Vagina (tissue), 2 donors: Measurements from ENCODE around the gene URI1.
"Not testable (repeated sequence)": the region's sequence is repeated elsewhere in the genome, so short reads cannot be mapped to it uniquely, and the experiment has no call there.

Experiments used
- CTCF ChIP-seq, 3 experiments: fragments of 450-650 bp in 2 of 3; fragments of 200-600 bp in 1 of 3; sonication (generic) in 1 of 3; IDR thresholded peaks; one replicate each; pipeline ENCODE4 v1.5.1; 2017 to 2019; ENCODE audit warnings: antibody characterized with exemption in 3 of 3, mild to moderate bottlenecking in 2 of 3, moderate library complexity in 2 of 3
- POLR2AphosphoS5 ChIP-seq, 2 donors: sonication (generic); formaldehyde crosslinking; IDR thresholded peaks; one replicate each; pipeline ENCODE4 v1.9.0; 2017; ENCODE audit warnings: antibody characterized with exemption in 2 of 2, mild to moderate bottlenecking in 2 of 2, low read depth in 1 of 2; ENCODE audit not compliant: insufficient read depth in 1 of 2

GRCh38 chr19:29966142-29966541, 24.1 kb downstream of the URI1 start:
- not testable (repeated sequence) for TF ChIP-seq CTCF (IDR thresholded peaks at IDR 0.05); POLR2AphosphoS5 (IDR thresholded peaks at IDR 0.05; ENCODE audit: insufficient read depth in 1 of 2, low read depth in 1 of 2)
